HG03521 (cell line): ENCODE results near the gene FITM2.
"Not testable (repeated sequence)": the region's sequence is repeated elsewhere in the genome, so short reads cannot be mapped to it uniquely, and the experiment has no call there.

ENCODE experiments used
- ATAC-seq: cut with Tn5 transposase; IDR thresholded peaks from one replicate; pipeline ENCODE4 v1.9.1; 2021; ENCODE audit warnings: mild to moderate bottlenecking, moderate library complexity; ENCODE audit not compliant: unreplicated experiment

FITM2 gene

GRCh38 chr20:44334709-44335108, 23.7 kb upstream of the FITM2 start:
- no peak for ATAC-seq

- no peak for ATAC-seq
Measured at GRCh38 chr20:44334306-44334705, 23.3 kb upstream of the FITM2 start.

- ATAC-seq = no peak
Measured at GRCh38 chr20:44331201-44331600, 20.2 kb upstream of the FITM2 start.

- ATAC-seq = no peak
Measured at GRCh38 chr20:44328428-44328827, 17.4 kb upstream of the FITM2 start.

- not testable (repeated sequence) for ATAC-seq
Measured at GRCh38 chr20:44327748-44328147, 16.7 kb upstream of the FITM2 start.

GRCh38 chr20:44326391-44327159, 15.6 kb upstream of the FITM2 start:
- ATAC-seq = no peak

GRCh38 chr20:44324343-44324742, 13.3 kb upstream of the FITM2 start:
- no peak for ATAC-seq

GRCh38 chr20:44319839-44320422, 8.9 kb upstream of the FITM2 start:
- ATAC-seq = no peak

GRCh38 chr20:44314870-44315269, 3.9 kb upstream of the FITM2 start:
- no peak for ATAC-seq

GRCh38 chr20:44309763-44310663, 989 bp downstream of the FITM2 start:
- ATAC-seq = peak; percentile 13

- no peak for ATAC-seq
Measured at GRCh38 chr20:44306927-44307326, 4.1 kb downstream of the FITM2 start.

- no peak for ATAC-seq
Measured at GRCh38 chr20:44304383-44304782, 6.6 kb downstream of the FITM2 start.

GRCh38 chr20:44302736-44303135, 8.3 kb downstream of the FITM2 start:
- no peak for ATAC-seq

GRCh38 chr20:44302026-44302669, 8.9 kb downstream of the FITM2 start:
- no peak for ATAC-seq

GRCh38 chr20:44301285-44301684, 9.7 kb downstream of the FITM2 start:
- ATAC-seq = no peak

- ATAC-seq = not testable (repeated sequence)
Measured at GRCh38 chr20:44299011-44299535, 11.9 kb downstream of the FITM2 start.

- no peak for ATAC-seq
Measured at GRCh38 chr20:44297721-44298120, 13.3 kb downstream of the FITM2 start.

- ATAC-seq = no peak
Measured at GRCh38 chr20:44296011-44296410, 15.0 kb downstream of the FITM2 start.

- ATAC-seq = no peak
Measured at GRCh38 chr20:44291754-44292153, 19.2 kb downstream of the FITM2 start.

GRCh38 chr20:44288252-44288651, 22.8 kb downstream of the FITM2 start:
- ATAC-seq = no peak
